Spinal cord (tissue), 10 donors: ENCODE measurements around the gene NCKAP1. TPM values are rescaled to one million over a fixed set of nuclear protein-coding genes. Genes with fewer than 3 reads are reported as not detected.
A peak's percentile ranks its signal among the peaks of the same experiment; 100 is the strongest.

ENCODE experiments used
- DNase-seq, 6 donors: peaks; one replicate each; pipeline versions ENCODE4 v3.0.0 to v3.0.0-alpha.2; 2013 to 2015; ENCODE audit warnings: low spot score in 6 of 6, low read depth in 4 of 6
- H3K27ac ChIP-seq: one replicate; pipeline ENCODE4 v1.5.1; 2013; ENCODE audit warnings: low read depth, low read length, control low read depth
- H3K27me3 ChIP-seq: one replicate; pipeline ENCODE4 v1.6.1; 2013; ENCODE audit warnings: low read length; ENCODE audit not compliant: control insufficient read depth, insufficient read depth
- H3K36me3 ChIP-seq: one replicate; pipeline ENCODE4 v1.6.1; 2013; ENCODE audit warnings: low read length; ENCODE audit not compliant: control insufficient read depth, insufficient read depth
- H3K4me1 ChIP-seq: one replicate; pipeline ENCODE4 v1.6.1; 2013; ENCODE audit warnings: low read length; ENCODE audit not compliant: control insufficient read depth, insufficient read depth
- H3K4me3 ChIP-seq: one replicate; pipeline ENCODE4 v1.5.1; 2013; ENCODE audit warnings: low read depth, low read length, control low read depth
- H3K9me3 ChIP-seq: one replicate; pipeline ENCODE4 v1.6.1; 2013; ENCODE audit warnings: low read length; ENCODE audit not compliant: control insufficient read depth, insufficient read depth
- WGBS: methylation state at CpG from one replicate; pipeline ENCODE4 v1.1.5; 2013; ENCODE audit warnings: missing lambda C conversion rate; ENCODE audit not compliant: insufficient coverage; 5-methylcytosine and 5-hydroxymethylcytosine counted together
- polyA plus RNA-seq, 2 donors: library from polyadenylated mRNA; unstranded; fragments of 120-200 nt; gene quantifications; one replicate each; pipeline ENCODE4 v1.2.1, GENCODE V29; 2013; ENCODE audit not compliant: insufficient read length in 2 of 2
- total RNA-seq, 2 donors: library from RNA; depleted of rRNA in 1 of 2; stranded (reverse); fragments of 120-200 nt in 1 of 2; fragments of >200 nt in 1 of 2; gene quantifications; one replicate each; pipeline versions ENCODE4 v1.2.3 to v1.2.4, GENCODE V29; 2013 to 2014
- donor health status: healthy.

Gene NCKAP1
- total and polyA plus RNA-seq, 4 donors = 136 to 245 (median 150) TPM

DNA sequence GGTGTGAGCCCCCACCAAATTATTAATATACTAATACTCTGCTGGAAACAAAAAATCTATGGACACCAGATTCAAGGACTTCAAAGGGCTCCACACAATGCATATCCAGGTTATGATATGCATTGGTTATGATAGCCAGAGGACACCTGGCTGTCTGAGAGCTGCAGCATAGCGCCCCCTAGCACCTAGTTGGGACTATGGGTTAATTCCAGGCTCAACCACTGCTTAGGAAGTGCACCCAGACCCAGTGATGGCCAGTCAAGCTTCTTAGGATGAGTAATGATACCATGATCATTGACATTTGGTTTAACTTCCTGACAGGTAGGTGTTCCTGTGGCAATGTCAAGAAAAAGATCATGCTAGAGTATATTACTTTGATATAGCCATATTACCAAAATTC, 168.0 kb downstream of the NCKAP1 start:
- no peaks in the 10 kb centered on the region for H3K9me3 ChIP-seq
- 17% methylated on average over 1 of the region's 1 CpG for WGBS
- no peak for DNase-seq
- H3K4me3 ChIP-seq = no peak overlapping the region
- no peaks in the 10 kb centered on the region for H3K36me3 ChIP-seq
- H3K27ac ChIP-seq = no peak overlapping the region
- H3K4me1 ChIP-seq = peaks cover 18% of the 10 kb centered on the region
- peaks cover 18% of the 10 kb centered on the region for H3K27me3 ChIP-seq

DNA sequence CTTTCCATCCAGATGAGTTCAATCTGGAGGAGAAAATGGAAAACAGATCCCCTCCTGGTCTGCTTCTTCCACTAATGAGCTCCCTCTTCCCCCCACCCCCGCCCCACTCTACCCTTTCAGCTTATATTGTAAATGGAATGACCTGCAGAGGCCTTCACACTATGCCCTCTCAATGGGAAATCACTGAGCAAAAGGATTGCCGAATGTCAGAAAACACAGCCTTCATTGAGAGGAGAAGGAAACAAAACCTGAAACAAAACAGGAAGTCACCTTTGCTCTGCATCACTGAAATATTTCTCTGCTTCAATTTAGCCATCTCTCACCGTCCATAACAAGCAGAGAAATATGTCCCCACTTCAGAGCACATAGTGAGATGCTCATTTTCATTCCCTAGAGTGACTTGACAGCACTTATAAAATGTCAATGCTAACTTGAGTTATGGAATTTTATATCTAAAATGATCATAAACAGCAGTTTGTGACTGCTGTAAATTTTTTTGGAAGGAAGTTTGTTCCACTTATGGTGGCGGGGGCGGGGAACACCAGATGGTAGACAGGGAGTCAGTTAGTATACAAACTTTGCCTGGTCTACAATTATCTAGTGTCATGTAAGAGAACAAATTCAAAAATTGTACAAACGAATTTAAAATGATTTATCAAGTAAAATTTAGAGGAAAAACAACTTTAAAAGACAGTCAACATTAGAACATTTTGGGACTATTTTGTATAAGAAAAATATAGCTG, 170.0 kb downstream of the NCKAP1 start:
- Histone ChIP-seq H3K4me3 (no peak overlapping the region), H3K4me1 (peaks cover 18% of the 10 kb centered on the region), H3K9me3 (no peaks in the 10 kb centered on the region), H3K27ac (no peak overlapping the region), H3K27me3 (peaks cover 18% of the 10 kb centered on the region), H3K36me3 (no peaks in the 10 kb centered on the region)
- 50% methylated on average over 1 of the region's 6 CpGs for WGBS
- DNase-seq = peak in 2 of 6 donors; percentile 27 to 49

DNA sequence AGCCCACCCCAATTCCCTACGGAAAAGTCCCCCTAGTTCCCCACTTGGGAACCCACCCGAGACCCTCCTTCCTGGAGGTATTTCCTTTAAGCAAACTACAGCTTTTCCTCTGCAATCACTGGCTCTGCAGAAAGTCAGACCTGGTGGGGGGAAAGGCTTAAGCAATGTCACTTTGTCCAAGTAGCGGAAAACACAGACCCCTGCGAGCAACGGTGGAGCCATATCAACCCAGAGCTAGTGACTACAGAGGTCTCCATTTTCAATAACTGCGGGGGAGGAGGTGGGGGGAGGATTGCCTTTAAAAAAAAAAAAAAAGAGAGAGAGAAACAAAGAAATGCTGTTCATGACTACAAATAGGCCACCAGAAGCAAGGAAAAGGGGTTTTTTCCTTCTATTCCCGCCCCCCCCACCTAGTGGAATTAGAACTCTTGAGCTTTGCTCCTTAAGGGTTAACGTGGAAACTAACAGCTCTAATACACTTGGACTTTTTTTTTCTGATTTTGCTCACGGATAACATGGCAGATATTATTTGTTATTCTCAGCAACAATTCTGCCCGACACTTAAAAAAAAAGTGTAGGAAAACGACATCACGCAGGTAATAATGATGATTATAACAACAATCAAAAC, 170.7 kb downstream of the NCKAP1 start:
- Histone ChIP-seq H3K27me3 (peaks cover 18% of the 10 kb centered on the region), H3K4me3 (peak overlapping the region; percentile 59), H3K9me3 (no peaks in the 10 kb centered on the region), H3K36me3 (no peaks in the 10 kb centered on the region), H3K27ac (peak overlapping the region; percentile 11), H3K4me1 (peaks cover 18% of the 10 kb centered on the region)
- 0% methylated on average over 1 of the region's 12 CpGs for WGBS
- peak in 2 of 6 donors; percentile 40 to 55 for DNase-seq

DNA sequence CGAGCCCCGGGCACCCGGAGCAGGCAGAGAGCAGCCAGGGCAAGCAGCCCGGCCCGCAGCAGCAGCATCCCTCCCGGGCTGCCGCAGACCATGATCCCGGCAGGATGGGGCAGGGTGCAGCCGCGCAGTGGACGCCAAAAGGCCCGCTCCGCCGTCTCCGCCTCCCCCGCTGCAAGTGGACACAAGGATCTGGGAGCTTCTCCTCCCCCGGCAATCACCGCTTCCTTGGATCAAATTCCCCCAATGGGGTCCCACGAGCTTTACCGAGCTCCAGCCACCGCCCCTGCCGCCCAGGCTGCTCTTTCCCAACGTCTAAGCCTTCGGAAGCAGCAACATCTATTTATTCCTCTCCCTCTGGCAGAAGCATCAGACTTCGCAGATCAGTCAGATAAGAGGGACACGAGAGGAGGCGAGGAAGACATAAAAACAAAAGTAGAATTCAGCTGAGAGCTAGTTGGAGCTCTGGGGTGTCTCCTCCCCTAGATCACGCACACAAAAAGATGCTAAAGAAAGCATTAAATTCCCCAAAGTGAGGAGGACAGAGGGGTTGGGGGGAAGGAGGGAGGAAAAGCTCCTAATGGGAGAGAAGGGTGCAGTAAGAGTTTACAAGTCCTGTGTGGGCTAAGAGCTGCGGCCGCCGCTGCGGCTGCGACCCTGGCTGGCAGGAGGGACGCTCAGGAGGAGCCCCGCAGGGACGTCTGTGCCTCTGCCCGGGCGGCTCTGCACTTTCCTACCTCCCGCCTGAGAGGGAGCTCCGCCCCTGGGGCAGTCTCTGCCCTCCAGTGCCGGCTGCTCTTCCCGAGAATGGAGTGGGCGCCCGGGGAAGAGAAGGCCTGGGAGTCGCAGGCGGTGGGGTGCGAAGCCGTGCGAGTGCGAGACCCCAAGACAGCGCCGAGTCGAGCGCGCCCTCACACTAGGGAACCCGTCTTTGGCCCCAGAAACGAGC, 171.5 kb downstream of the NCKAP1 start, which contains the start of gene FRZB:
Gene FRZB (minus strand): TSS at position 177 of the 946 bp plus-strand sequence. CDS start 85 bp downstream, at position 92.
- H3K27me3 ChIP-seq = peaks cover 18% of the 10 kb centered on the region
- WGBS = 1% methylated on average over 51 of the region's 57 CpGs
- no peaks in the 10 kb centered on the region for H3K9me3 ChIP-seq
- H3K36me3 ChIP-seq = no peaks in the 10 kb centered on the region
- H3K4me1 ChIP-seq = peaks cover 18% of the 10 kb centered on the region
- H3K4me3 ChIP-seq = peak within 1 kb of the TSS; percentile 59
- DNase-seq = peak in 2 of 6 donors; percentile 72 to 85
- H3K27ac ChIP-seq = peak within 1 kb of the TSS; percentile 11

DNA sequence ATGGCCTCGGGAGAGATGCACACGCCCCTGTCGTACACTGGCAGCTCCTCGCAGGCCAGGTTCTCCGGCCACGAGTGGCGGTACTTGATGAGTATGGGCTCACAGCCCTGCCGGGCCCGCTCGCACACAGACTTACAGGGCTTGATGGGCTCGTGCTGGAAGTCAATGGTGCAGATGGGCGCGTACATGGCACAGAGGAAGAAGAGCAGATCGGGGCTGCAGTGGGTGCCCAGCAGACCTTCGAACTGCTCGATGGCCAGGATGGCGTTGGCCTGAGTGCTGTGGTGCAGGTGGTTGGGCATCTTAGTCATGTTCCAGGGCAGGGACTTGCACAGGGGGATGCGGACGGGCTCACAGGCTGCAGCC, 172.2 kb downstream of the NCKAP1 start:
- Histone ChIP-seq H3K36me3 (no peaks in the 10 kb centered on the region), H3K4me3 (peak overlapping the region; percentile 59), H3K27me3 (peaks cover 18% of the 10 kb centered on the region), H3K9me3 (no peaks in the 10 kb centered on the region), H3K4me1 (peaks cover 18% of the 10 kb centered on the region), H3K27ac (no peak overlapping the region)
- DNase-seq = peak in 2 of 6 donors; percentile 54 to 65
- WGBS = 13% methylated on average over 19 of the region's 19 CpGs

DNA sequence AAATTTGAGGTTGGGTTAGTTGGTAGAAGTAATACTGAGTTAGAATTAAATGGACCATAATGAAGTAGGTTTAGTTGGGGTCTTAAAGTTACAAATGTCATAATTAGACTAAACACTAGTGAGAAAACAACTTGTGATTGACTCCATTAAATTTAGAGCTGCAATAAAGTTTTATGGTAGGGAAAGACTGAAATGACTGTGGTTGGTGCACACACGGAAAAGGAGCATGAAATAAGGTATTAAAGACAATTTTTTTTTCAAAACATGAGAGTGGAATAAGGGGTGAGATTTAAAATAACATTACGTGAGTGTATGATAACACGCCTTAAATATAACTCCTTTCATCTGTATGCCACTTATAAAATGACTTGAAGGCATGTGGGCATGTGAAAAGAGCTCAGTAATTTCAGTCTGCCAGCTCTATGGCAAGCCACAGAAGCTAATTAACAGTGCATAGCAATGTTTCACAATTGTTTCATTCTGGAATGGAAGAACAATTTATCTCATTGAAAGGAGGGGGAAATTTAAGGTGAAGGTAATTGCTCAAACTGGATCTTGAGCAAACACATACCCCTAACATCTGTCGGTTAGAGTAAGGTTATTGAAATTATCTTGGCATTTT, 173.2 kb downstream of the NCKAP1 start:
- Histone ChIP-seq H3K27me3 (peaks cover 18% of the 10 kb centered on the region), H3K9me3 (no peaks in the 10 kb centered on the region), H3K4me1 (peaks cover 18% of the 10 kb centered on the region), H3K36me3 (no peaks in the 10 kb centered on the region), H3K4me3 (no peak overlapping the region), H3K27ac (no peak overlapping the region)
- WGBS = 80% methylated on average over 1 of the region's 4 CpGs
- DNase-seq = peak in 2 of 6 donors; percentile 54 to 74

DNA sequence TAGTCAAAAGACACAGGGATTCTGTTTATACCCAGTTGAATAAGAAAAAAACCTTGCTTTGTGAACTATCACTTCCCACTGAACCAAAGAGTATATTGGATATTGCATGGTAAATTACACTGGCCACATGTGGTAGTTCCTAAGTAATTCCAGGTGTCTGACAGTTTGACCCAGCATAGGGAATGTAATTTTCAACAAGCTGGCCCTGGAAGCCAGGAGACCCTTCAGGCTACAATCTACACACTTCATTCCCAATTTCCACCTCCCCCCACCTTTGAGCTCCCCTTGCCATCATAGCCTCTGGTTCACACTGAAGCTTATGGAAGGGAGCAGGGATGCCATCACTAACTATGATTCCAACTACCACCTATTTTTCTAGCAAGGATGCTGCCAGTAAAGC, 174.6 kb downstream of the NCKAP1 start:
- Histone ChIP-seq H3K4me1 (peaks cover 18% of the 10 kb centered on the region), H3K9me3 (no peaks in the 10 kb centered on the region), H3K4me3 (no peak overlapping the region), H3K27me3 (peaks cover 18% of the 10 kb centered on the region), H3K36me3 (no peaks in the 10 kb centered on the region), H3K27ac (no peak overlapping the region)
- no peak for DNase-seq

DNA sequence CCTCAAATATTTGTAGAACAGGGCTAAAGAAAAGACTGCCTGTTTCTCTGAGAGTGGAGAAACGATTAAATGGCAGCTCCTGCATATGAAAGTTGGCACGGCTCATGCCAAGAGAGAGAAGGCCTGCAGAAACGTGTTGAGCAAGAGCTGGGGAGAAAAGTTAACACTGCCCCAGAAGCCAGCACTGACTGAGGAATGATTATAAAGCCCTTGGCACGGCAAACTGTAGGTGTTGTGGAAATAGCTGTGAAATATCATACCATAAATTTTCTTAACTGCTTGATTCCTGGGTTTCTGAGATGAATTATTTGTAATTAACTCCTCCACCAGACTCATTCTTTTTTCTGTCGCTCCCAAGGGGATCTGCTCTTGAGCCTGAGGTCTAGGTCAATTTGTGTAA, 176.2 kb downstream of the NCKAP1 start:
- H3K27me3 ChIP-seq = peaks cover 12% of the 10 kb centered on the region
- no peaks in the 10 kb centered on the region for H3K36me3 ChIP-seq
- 43% methylated on average over 3 of the region's 5 CpGs for WGBS
- no peak overlapping the region for H3K4me3 ChIP-seq
- H3K4me1 ChIP-seq = peaks cover 13% of the 10 kb centered on the region
- DNase-seq = peak in 2 of 6 donors; percentile 44 to 57
- H3K27ac ChIP-seq = no peak overlapping the region
- no peaks in the 10 kb centered on the region for H3K9me3 ChIP-seq

DNA sequence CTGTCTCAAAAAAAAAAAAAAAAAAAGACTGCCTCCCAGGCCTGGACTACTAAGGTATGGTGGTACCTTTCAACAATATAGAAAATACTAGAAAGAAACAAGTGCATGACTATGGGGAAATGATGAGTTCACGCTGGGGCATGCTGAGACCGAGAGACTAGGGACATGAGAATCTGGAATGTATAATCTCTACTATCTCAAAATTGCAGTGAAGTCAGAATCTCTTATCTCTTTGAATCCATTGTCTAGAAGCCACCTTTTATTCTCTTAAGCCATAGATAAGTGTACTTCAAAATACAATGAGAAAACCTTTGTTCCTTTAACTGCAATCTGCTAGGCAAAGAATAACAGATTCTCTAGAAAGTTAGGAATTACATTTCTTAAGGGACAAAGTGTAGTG, 177.4 kb downstream of the NCKAP1 start:
- no peaks in the 10 kb centered on the region for H3K36me3 ChIP-seq
- peaks cover 1% of the 10 kb centered on the region for H3K4me1 ChIP-seq
- H3K4me3 ChIP-seq = no peak overlapping the region
- no peak overlapping the region for H3K27ac ChIP-seq
- peaks cover under 1% of the 10 kb centered on the region for H3K27me3 ChIP-seq
- DNase-seq = no peak
- no CpG with 5 or more reads among the region's 2 CpGs for WGBS
- H3K9me3 ChIP-seq = no peaks in the 10 kb centered on the region
